NB4 (cell line): ENCODE results near the gene GDNF.

Source experiments
- POLR2A ChIP-seq: IDR thresholded peaks from 2 replicates; pipeline ENCODE4 v1.6.1; 2011; ENCODE audit warnings: mild to moderate bottlenecking; ENCODE audit not compliant: insufficient read length; ENCODE audit errors: extremely low read depth
- TF ChIP-seq, protein P1 (sequence below): IDR thresholded peaks from one replicate; pipeline ENCODE4 v1.5.1; 2012; ENCODE audit warnings: low read depth, low read length

DNA sequence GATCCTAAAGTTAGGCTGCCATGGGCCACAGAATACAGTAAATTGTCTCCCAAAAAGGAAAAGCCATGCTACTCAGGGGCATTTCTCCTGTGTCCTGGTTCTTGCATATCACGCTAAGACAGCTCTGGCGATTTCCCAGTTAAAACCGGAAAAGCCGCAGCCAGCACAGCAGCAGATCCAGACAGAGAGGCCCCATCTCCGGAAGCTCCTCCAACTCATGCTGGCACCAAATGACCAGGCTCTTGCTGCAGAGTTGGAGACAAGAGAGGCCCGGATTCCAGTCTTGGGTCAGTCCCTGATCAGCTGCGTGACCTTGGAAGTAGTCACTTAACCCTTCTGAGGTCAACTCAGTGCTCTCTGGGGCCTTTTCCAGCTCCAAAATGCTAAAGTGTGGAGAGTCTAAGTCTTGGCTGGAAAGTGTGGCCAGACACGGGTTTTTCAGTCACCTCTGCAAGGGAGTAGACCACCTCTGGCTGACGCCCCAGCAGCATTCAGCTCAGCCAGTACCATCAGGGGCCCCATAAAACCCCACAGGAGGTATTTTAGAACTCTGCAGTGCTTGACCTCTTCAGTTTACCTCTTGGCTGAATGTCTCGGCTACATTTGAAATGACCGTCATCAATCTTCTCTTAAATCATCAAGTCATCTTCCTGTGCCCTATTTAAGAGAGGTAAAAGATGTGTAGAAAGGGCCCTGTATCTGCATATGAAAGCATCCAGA is 16.2 kb downstream of the GDNF start:
- TF ChIP-seq, protein P1, sequence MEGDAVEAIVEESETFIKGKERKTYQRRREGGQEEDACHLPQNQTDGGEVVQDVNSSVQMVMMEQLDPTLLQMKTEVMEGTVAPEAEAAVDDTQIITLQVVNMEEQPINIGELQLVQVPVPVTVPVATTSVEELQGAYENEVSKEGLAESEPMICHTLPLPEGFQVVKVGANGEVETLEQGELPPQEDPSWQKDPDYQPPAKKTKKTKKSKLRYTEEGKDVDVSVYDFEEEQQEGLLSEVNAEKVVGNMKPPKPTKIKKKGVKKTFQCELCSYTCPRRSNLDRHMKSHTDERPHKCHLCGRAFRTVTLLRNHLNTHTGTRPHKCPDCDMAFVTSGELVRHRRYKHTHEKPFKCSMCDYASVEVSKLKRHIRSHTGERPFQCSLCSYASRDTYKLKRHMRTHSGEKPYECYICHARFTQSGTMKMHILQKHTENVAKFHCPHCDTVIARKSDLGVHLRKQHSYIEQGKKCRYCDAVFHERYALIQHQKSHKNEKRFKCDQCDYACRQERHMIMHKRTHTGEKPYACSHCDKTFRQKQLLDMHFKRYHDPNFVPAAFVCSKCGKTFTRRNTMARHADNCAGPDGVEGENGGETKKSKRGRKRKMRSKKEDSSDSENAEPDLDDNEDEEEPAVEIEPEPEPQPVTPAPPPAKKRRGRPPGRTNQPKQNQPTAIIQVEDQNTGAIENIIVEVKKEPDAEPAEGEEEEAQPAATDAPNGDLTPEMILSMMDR = no peak
- no peak for TF ChIP-seq POLR2A
